HG03469 (cell line): ENCODE data around the gene ZNF534.
"Not testable (repeated sequence)": the region's sequence is repeated elsewhere in the genome, so short reads cannot be mapped to it uniquely, and the experiment has no call there.

Experiments
- ATAC-seq: cut with Tn5 transposase; IDR thresholded peaks from one replicate; pipeline ENCODE4 v1.9.1; 2021; ENCODE audit warnings: mild to moderate bottlenecking, moderate library complexity, moderate number of reproducible peaks; ENCODE audit not compliant: unreplicated experiment

Gene ZNF534

DNA sequence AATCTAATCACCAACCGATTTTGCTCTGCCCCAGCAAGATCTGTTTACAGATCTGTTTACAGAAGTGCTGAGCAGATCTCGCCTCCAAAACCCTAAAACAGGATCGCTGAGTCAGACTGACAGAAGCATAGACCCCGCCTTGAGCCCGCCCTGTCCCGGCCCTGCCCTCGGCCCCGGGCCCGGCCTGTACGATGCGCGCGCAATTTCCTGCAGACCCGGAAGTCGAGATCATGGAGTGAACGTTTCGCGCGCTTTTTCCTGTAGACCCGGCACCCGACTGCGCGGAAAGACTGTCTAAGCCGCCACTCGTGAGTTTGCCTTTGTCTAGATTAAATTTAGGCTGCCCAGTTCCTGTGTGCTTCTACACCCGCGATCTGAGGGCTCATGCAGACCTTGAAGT, at the start of gene ZNF534:
Gene ZNF534 (plus strand): TSS at position 212 of the 400 bp plus-strand sequence. CDS start 2,327 bp downstream, outside the sequence.
- no peak for ATAC-seq

DNA sequence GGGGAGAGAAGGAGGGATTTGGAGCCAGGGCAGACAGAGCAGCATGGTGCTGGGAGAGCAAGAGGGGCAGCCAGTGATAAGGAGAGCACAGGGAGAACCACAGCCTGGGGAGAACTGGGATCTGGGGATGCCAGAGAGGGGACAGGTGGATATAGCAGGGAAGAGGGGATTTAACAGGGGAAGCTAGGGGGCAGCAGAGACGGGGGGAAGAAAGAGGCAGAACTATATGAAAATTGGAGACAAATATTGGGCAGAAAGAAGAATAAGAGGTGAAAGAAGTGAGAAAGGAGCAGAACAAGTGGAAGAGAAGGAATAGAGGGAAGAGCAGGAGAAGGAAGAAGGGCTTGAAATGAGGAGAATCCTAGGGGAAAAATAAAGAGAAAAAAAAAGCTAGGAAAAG, 37.8 kb upstream of the ZNF534 start:
- no peak for ATAC-seq

DNA sequence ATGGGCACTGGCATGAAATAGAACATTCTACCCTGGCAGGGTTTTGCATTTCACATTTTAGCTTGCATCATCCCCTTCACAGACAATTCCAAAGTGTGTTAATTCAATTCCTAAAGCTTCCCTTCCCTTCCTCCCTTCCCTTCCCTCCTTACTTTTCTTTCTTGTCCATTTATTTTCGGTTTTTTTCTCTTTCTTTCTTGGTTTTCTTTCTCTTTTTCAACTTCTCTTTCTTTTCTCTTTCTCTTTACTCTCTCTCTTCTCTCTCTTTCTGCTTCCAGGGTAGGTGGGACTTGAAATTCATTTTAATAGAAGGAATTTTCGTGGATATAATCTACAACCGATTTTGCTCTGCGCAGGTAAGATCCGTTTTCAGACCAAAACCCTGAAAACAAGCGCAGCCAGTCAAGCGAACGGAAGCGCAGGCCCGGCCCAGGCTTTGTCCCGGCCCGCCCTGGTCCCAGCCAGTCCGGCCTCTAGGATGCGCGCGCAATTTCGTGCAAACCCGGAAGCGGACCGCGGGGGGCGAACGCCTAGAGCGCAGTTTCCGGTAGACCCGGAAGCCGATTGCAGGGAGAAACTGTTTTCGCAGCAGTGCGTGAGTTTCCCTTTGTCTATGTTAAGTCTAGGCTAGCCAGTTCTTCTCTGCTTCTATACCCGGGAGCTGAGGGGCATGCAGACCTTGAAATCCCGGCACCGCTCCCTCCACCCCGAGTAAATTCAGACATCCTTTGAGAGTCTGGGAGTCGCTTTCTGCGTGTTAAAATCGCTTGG, 31.5 kb upstream of the ZNF534 start, which contains the start of gene ZNF528:
Gene ZNF528 (plus strand): TSS at position 540 of the 771 bp plus-strand sequence. CDS start 4,165 bp downstream, outside the sequence.
- ATAC-seq, result no peak

DNA sequence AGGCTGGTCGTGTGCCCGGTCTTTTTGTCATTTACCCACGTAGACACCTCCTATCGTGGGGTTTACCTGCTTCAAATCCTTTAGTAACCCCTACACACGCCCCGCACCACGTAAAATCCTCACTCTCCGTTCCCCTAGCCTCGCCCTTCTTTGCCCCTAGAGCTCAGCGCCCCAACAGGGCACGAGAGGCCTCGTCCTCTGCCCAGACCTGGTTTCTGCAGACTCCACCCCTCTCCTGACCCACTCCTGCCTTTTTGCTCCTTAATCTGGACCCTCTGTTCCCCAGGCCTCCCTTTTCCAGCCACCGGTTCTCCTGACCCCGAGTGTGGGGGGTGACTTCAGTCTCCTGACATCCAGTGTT, 30.9 kb upstream of the ZNF534 start:
- no peak for ATAC-seq

DNA sequence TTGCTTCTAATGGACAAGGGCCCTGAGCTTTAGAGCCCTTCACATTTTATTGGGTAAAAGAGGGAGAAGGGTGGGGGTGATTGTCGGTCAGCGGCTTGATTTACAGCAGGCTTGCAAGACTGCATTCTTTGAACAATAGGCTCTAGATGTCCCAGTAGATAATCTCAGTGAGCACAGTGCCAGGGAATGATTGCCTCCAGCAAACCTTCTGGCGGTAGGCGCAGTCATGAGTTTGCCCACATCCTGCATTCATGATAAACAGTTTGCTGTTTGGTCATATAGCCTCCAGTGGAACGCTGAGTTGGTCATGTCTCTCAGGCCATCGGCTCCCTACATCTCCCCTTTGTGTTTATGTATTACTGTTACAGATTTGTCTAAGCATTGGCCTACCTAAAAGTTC, 18.7 kb upstream of the ZNF534 start:
- no peak for ATAC-seq

DNA sequence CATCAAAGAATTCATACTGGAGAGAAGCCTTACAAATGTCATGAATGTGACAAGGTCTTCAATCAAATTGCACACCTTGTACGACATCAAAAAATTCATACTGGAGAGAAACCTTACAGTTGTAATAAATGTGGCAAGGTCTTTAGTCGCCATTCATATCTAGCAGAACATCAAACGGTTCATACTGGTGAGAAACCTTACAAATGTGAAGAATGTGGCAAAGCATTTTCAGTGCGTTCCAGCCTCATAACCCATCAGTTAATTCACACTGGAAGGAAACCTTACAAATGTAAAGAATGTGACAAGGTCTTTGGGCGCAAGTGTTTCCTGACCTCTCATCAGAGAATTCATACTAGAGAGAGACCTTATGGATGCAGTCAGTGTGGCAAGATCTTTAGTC, 13.2 kb upstream of the ZNF534 start:
- no peak for ATAC-seq

DNA sequence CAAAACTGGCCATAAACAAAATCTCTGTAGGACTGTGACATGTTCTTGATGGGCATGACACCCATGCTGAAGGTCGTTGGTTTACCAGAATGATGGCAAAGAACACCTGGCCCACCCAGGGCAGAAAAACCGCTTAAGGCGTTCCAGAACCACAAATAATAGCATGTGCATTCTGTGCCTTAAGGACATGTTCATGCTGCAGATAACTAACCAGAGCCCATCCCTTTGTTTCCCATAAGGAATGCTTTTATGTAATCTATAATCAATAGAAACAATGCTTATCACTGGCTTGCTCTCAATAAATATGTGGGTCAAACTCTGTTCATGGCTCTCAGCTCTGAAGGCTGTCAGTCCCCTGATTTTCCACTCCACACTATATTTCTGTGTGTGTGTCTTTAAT, 13.2 kb downstream of the ZNF534 start:
- no peak for ATAC-seq

DNA sequence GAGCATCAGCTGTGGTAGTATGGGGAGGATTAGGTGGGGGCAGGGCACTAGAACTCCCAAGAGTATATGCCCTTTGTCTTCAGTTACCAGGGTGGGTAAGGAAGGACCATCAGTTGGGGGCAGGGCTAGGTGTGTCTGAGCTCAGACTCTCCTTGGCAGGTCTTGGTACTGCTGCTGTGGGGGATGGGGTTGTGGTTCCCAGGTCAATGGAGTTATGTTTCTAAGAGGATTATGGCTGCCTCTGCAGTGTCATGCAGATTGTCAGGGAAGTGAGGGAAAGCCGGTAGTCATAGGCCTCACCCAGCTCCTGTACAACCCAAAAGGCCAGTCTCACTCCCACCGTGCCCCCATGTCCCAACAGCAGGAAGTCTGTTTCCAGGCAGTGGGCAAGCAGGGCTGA, 15.6 kb downstream of the ZNF534 start:
- ATAC-seq, result no peak

DNA sequence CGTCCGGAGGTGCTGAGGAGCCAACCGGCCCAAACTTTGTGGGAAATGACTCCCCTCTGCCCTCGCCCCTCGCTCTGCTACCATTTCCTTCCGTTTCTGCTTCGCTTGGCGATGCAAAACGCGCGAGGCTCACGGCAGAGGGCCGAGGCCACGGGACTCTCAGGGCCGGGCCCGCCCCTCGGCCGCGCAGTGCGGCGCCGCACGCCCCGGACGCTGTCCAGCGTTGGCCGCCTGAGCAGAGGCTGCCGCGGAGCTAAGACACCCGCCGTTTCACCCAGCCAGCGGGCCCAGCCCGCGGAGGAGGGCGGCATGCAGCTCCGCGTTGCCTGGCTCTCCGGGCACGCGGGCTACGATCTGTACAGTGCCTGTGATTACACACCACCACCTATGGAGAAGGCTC, 22.3 kb downstream of the ZNF534 start:
- no peak for ATAC-seq

DNA sequence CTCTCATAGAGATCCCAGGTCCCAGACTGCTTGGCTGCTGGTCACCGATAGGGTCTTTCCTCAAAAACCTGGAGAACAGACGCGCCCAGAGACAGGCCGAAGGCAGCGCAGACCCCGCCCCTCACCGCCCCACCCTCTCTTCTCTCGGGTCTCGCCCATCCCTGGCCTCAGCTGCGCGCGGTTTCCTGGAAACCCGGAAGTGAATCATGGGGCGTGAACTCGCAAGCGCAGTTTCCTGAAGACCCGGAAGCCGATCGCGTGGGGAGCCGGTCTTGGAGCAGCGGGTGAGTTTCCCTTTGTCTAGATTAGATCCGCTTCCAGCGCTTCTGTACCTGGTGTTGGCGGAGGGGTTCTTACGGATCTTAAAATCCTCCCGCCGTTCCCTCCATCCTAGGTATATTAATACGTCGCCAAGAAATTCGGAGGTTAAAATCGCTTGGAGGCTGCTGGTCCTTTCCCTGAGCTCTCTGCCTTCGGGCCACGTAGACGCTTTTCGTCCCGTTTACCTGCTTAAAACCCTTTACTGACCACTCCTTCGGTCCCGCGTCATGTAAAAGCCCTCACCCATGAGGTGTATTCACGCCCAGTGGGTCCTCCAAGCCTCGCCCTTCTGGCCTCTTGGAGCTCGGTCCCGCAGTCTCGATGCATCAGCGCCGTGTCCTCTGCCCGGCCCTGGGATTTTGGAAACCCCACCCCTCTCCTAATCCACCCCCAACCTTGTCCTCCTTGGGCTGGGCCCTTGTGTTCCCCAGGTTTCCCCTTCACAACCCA, 24.6 kb downstream of the ZNF534 start, which contains the start of gene ZNF578:
Gene ZNF578 (plus strand): TSS at position 230 of the 771 bp plus-strand sequence. CDS start 48,293 bp downstream, outside the sequence.
- no peak for ATAC-seq

DNA sequence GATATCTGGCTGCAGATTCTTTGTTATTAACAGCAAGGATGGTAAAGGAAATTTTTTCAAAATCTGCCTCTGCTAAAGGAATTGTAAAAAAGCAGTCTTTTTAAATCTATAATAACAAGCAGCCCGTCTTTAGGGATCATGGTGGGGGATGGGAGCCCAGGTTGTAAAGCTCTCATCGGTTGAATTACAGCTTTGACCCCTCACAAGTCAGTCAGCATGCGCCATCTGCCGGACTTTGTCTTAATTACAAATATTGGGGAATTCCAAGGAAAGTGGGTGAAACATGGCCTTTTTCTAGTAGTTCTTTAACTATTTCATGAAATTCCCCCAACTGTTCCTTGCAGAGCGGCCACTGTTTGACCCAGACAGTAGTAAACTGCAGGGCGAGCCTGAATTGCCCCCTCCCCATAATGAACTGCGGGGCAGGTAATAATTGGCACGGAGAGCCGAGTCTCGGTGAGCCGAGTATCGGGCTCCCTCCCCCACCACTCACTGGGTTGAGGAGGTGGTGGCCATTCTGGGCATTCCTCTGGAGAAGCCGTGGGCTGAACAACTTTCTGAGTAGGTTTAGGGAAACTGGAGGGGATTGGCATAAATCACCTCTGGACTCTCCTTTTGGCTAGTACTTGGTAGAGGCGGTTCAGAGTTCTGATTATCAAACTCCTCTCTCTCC, 36.0 kb downstream of the ZNF534 start:
- ATAC-seq, result no peak

DNA sequence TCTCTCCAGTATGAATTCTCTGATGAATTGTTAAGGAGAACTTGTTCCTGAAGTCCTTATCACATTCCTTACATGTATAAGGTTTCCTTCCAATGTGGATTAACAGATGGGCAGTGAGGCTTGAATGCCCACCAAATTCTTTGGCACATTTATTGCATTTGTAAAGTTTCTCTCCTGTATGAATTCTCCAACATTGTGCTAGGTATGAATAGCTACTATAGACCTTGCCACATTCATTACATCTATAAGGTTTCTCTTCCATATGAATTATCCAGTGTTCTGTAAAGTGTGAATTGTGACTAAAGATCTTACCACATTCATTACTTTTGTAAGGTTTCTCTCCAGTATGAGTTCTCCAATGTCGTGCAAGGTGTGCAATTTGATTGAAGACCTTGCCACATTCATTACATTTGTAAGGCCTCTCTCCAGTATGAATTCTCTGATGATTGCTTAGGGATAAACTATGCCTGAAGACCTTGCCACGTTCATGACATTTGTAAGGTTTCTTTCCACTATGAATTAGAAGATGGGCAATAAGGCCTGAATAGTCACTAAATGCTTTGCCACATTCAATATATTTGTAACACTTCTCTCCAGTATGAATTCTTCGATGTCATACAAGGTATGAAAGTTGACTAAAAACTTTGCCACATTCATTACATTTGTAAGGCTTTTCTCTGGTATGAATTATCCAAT, 44.9 kb downstream of the ZNF534 start:
- no peak for ATAC-seq

DNA sequence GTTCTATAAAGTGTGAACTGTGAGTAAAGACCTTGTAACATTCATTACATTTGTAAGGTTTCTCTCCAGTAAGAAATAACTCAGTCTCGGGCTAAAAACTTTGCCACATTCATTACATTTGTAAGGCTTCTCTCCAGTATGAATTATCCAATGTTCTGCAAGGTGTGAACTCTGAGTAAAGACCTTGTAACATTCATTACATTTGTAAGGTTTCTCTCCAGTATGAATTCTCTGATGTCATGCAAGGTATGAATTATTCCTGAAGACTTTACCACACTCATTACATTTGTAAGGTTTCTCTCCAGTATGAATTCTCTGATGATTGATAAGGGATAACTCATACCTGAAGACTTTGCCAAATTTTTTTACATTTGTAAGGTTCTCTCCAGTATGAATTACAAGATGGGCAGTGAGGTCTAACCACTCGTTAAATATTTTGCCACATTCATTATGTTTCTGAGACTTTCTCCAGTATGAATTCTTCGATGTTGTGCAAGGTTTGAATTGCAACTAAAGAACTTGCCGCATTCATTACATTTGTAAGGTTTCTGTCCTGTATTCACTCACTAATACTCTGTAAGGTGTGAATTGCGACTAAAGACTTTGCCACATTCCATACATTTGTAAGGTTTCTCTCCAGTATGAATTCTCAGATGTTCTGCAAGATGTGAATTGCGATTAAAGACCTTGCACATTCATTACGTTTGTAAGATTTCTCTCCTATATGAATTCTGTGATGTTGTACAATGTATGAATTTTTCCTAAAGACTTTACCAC, 45.6 kb downstream of the ZNF534 start:
- ATAC-seq, result no peak

DNA sequence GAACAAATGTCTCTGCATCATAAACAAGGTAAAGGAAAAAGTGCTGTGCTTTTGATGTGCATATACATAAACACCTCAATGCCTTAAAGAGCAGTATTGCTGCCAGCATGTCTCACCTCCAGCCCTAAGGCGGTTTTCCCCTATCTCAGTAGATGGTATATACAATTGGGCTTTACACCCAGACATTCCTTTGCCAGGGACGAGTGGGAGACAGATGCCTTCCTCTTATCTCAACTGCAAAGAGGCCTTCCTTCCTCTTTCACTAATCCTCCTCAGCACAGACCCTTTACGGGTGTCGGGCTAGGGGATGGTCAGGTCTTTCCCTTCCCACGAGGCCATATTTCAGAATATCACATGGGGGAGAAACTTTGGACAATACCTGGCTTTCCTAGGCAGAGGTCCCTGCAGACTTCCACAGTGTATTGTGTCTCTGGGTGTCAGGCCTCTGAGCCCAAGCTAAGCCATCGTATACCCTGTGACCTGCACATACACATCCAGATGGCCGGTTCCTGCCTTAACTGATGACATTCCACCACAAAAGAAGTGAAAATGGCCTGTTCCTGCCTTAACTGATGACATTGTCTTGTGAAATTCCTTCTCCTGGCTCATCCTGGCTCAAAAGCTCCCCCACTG, 55.3 kb downstream of the ZNF534 start:
- not testable (repeated sequence) for ATAC-seq

DNA sequence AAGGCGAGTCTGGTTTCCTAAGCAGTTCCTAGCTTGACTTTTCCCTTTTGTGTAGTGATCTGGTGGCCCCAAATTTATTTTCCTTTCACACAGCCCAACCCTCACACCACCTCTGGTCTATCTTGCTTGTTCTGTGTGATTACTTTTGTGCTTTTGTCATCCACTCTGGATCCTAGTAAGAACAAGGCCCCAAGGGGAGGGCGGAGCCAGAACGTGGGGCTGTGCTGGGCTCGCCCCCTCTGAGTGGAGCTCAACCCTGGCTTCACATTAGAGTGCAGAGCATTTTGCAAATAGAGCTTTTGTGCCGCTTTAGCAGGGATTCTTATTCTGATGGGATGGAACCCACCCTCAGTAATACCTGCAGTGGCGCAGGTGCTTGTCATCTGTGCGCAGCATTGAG, 56.1 kb downstream of the ZNF534 start:
- not testable (repeated sequence) for ATAC-seq

DNA sequence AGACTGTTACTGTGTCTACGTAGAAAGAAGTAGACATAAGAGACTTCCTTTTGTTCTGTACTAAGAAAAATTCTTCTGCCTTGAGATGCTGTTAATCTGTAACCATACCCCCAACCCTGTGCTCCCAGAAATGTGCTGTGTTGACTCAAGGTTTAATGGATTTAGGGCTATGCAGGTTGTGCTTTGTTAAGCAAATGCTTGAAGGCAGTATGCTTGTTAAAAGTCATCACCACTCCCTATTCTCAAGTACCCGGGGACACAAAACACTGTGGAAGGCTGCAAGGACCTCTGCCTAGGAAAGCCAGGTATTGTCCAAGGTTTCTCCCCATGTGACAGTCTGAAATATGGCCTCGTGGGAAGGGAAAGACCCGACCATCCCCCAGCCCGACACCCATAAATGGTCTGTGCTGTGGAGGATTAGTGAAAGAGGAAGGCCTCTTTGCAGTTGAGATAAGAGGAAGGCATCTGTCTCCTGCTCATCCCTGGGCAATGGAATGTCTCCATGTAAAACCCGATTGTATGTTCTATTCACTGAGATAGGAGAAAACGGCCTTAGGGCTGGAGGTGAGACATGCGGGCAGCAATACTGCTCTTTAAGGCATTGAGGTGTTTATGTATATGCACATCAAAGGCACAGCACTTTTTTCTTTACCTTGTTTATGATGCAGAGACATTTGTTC, 56.8 kb downstream of the ZNF534 start:
- ATAC-seq, result not testable (repeated sequence)

DNA sequence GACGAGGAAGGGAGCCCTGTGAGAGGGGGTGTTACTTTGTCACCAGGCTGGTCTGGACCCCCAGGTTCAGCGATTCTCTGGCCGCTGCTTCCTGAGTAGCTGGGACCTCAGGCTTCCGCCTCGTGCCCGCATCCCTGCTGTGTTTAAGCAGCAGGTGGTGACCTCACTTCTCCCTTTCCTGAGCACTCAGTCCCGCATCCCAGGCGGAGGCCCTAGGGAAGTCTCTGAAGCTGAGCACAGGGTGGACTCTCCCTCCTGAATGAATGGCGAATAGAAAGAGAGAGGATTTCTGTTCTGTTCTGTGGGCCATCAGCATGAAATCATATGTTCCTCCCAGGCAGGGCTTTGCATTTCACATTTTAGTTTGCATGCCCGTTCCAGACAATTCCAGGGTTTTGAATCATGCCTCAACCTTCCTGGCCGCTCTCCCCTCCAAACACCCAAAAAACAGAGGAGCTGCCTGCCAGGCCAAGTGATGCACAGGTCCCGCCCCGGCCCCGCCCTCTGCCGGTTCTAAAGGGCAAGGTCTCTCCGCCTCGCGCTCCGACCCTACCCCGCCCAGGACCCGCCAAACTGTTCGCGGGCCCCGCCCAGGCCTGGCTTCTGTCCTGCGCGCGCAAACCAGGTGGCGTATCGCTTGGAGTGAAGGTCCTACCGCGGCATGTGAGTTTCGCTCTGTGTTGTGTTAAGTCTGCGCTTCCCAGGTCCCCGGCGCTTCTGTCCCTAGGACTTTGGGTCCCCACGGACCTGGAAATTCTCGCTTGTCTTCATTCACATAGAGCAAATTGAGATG, 63.4 kb downstream of the ZNF534 start:
- ATAC-seq, result no peak

DNA sequence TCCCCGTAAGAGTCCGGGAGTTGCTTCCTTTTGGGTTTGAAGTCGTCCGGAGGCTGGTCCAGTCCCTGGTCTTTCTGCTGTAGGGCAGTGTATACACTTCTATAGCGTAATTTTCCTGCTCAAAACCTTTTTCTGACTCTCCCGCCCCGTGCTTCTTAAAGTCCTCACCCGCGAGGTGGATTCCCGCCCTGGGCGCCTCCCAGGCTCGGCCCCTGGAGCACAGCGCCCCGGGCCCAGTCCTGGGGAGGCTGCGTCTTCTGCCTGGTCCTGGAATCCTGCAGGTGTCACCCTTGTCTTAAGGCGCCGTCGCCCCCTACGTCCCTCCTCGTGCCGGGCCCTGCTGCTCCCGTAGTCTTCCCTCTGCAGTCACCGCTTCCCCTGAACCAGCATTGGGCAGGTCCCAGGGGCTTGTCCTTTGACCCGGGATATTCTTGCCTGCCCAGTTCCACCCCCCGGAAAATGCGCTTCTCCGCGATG, 64.1 kb downstream of the ZNF534 start:
- no peak for ATAC-seq
